Vagina (tissue), 2 donors: ENCODE results near the gene MACF1. TPM values are rescaled to one million over a fixed set of nuclear protein-coding genes. Genes with fewer than 3 reads are reported as not detected.

Source experiments
- DNase-seq, 2 donors: peaks; one replicate each; pipeline ENCODE4 v3.0.0-alpha.2; 2017; ENCODE audit errors: extremely low spot score in 2 of 2
- H3K27ac ChIP-seq: fragments of 200-600 bp; sonication (generic); one replicate; pipeline ENCODE4 v1.5.1; 2019
- H3K27me3 ChIP-seq: fragments of 200-600 bp; sonication (generic); one replicate; pipeline ENCODE4 v1.5.1; 2019
- H3K36me3 ChIP-seq, 2 donors: fragments of 200-600 bp; sonication (generic); one replicate each; pipeline ENCODE4 v1.5.1; 2017 to 2019
- H3K4me1 ChIP-seq: fragments of 200-600 bp; sonication (generic); one replicate; pipeline ENCODE4 v1.5.1; 2019
- H3K4me3 ChIP-seq, 2 donors: fragments of 200-600 bp; sonication (generic); 1 replicate in 1 of 2; 2 replicates in 1 of 2; pipeline ENCODE4 v1.5.1; 2016 to 2019
- H3K9me3 ChIP-seq: fragments of 200-600 bp; sonication (generic); one replicate; pipeline ENCODE4 v1.5.1; 2019
- CTCF ChIP-seq, 3 experiments: fragments of 450-650 bp in 2 of 3; fragments of 200-600 bp in 1 of 3; sonication (generic) in 1 of 3; IDR thresholded peaks; one replicate each; pipeline ENCODE4 v1.5.1; 2017 to 2019; ENCODE audit warnings: antibody characterized with exemption in 3 of 3, mild to moderate bottlenecking in 2 of 3, moderate library complexity in 2 of 3
- POLR2A ChIP-seq, 2 donors: fragments of 450-650 bp; IDR thresholded peaks; one replicate each; pipeline ENCODE4 v1.6.1; 2017; ENCODE audit warnings: antibody characterized with exemption in 2 of 2, mild to moderate bottlenecking in 2 of 2, moderate library complexity in 2 of 2
- POLR2AphosphoS5 ChIP-seq, 2 donors: sonication (generic); formaldehyde crosslinking; IDR thresholded peaks; one replicate each; pipeline ENCODE4 v1.9.0; 2017; ENCODE audit warnings: antibody characterized with exemption in 2 of 2, mild to moderate bottlenecking in 2 of 2, low read depth in 1 of 2; ENCODE audit not compliant: insufficient read depth in 1 of 2
- intact Hi-C: fragments of 100-400 bp; cut with DNase I; formaldehyde crosslinking; loops from one replicate; pipeline ENCODE4 v1.15.1; 2023
- total RNA-seq: library from RNA; depleted of rRNA; stranded (reverse); fragments of >200 nt; gene quantifications from one replicate; pipeline ENCODE4 v1.2.3, GENCODE V29; 2016

MACF1 gene
- total RNA-seq, 1 donor from 2014 or later, result 291 TPM

GRCh38 chr1:39268906-39269305 is 64.4 kb downstream of the MACF1 start:
- peak overlapping the region; percentile 90 for H3K27ac ChIP-seq
- H3K27me3 ChIP-seq, result no peaks in the 10 kb centered on the region
- no peak for DNase-seq
- intact Hi-C loops, result no loop called here
- peaks cover 70% of the 10 kb centered on the region for H3K4me1 ChIP-seq
- TF ChIP-seq CTCF (IDR thresholded peaks at IDR 0.05), result no peak
- TF ChIP-seq POLR2A (IDR thresholded peaks at IDR 0.05), result no peak
- no peak for TF ChIP-seq POLR2AphosphoS5 (IDR thresholded peaks at IDR 0.05; ENCODE audit: insufficient read depth in 1 of 2, low read depth in 1 of 2)
- no peaks in the 10 kb centered on the region for H3K9me3 ChIP-seq
- no peaks in the 10 kb centered on the region for H3K36me3 ChIP-seq
- H3K4me3 ChIP-seq, result peak overlapping the region; percentile 35 to 40

- Histone ChIP-seq H3K36me3 (no peaks in the 10 kb centered on the region), H3K27ac (peak overlapping the region; percentile 90), H3K4me3 (peak overlapping the region; percentile 35 to 40), H3K4me1 (peaks cover 70% of the 10 kb centered on the region), H3K27me3 (no peaks in the 10 kb centered on the region), H3K9me3 (no peaks in the 10 kb centered on the region)
- no peak for TF ChIP-seq POLR2AphosphoS5 (IDR thresholded peaks at IDR 0.05; ENCODE audit: insufficient read depth in 1 of 2, low read depth in 1 of 2)
- TF ChIP-seq POLR2A (IDR thresholded peaks at IDR 0.05), result no peak
- TF ChIP-seq CTCF (IDR thresholded peaks at IDR 0.05), result no peak
- DNase-seq, result no peak
- intact Hi-C loops, result no loop called here
Observed at GRCh38 chr1:39269349-39269748, 64.9 kb downstream of the MACF1 start.

- intact Hi-C loops, result no loop called here
- no peaks in the 10 kb centered on the region for H3K36me3 ChIP-seq
- H3K27me3 ChIP-seq, result no peaks in the 10 kb centered on the region
- H3K4me3 ChIP-seq, result peak overlapping the region; percentile 35 to 40
- TF ChIP-seq POLR2AphosphoS5 (IDR thresholded peaks at IDR 0.05; ENCODE audit: insufficient read depth in 1 of 2, low read depth in 1 of 2), result peak in 1 of 2 donors; percentile 52
- no peak for TF ChIP-seq CTCF (IDR thresholded peaks at IDR 0.05)
- TF ChIP-seq POLR2A (IDR thresholded peaks at IDR 0.05), result peak in 1 of 2 donors; percentile 20
- H3K4me1 ChIP-seq, result peaks cover 70% of the 10 kb centered on the region
- no peaks in the 10 kb centered on the region for H3K9me3 ChIP-seq
- DNase-seq, result no peak
- H3K27ac ChIP-seq, result peak overlapping the region; percentile 90
Observed at GRCh38 chr1:39269791-39270342, 65.4 kb downstream of the MACF1 start.

GRCh38 chr1:39270368-39270767 is 65.9 kb downstream of the MACF1 start:
- DNase-seq, result no peak
- H3K36me3 ChIP-seq, result no peaks in the 10 kb centered on the region
- H3K9me3 ChIP-seq, result no peaks in the 10 kb centered on the region
- H3K27ac ChIP-seq, result peak overlapping the region; percentile 90
- peak overlapping the region; percentile 35 to 40 for H3K4me3 ChIP-seq
- intact Hi-C loops, result no loop called here
- TF ChIP-seq POLR2AphosphoS5 (IDR thresholded peaks at IDR 0.05; ENCODE audit: insufficient read depth in 1 of 2, low read depth in 1 of 2) (no peak), CTCF (IDR thresholded peaks at IDR 0.05) (no peak), POLR2A (IDR thresholded peaks at IDR 0.05) (no peak)
- H3K27me3 ChIP-seq, result no peaks in the 10 kb centered on the region
- H3K4me1 ChIP-seq, result peaks cover 75% of the 10 kb centered on the region

GRCh38 chr1:39272027-39272797 is 67.7 kb downstream of the MACF1 start:
- Histone ChIP-seq H3K9me3 (no peaks in the 10 kb centered on the region), H3K4me1 (peaks cover 81% of the 10 kb centered on the region), H3K36me3 (no peaks in the 10 kb centered on the region), H3K4me3 (no peak overlapping the region), H3K27ac (peak overlapping the region; percentile 90), H3K27me3 (no peaks in the 10 kb centered on the region)
- DNase-seq, result no peak
- intact Hi-C loops, result no loop called here
- TF ChIP-seq POLR2AphosphoS5 (IDR thresholded peaks at IDR 0.05; ENCODE audit: insufficient read depth in 1 of 2, low read depth in 1 of 2) (no peak), CTCF (IDR thresholded peaks at IDR 0.05) (no peak), POLR2A (IDR thresholded peaks at IDR 0.05) (no peak)
